Spleen (tissue), 11 donors: ENCODE results near the gene TOP1. TPM values are rescaled to one million over a fixed set of nuclear protein-coding genes. Genes with fewer than 3 reads are reported as not detected.

Experiments
- DNase-seq: peaks from one replicate; pipeline ENCODE4 v3.0.0-alpha.2; 2020
- H3K27ac ChIP-seq, 8 donors: fragments of 200-600 bp; sonication (generic) in 7 of 8; 1 replicate in 4 of 8; 2 replicates in 4 of 8; pipeline versions ENCODE4 v1.5.0 to v1.8.0; 2016 to 2021; ENCODE audit warnings: inconsistent platforms in 4 of 8, mild to moderate bottlenecking in 4 of 8, moderate library complexity in 1 of 8
- H3K27me3 ChIP-seq, 7 donors: fragments of 200-600 bp; sonication (generic) in 6 of 7; replicated peaks in 1 of 7; 1 replicate in 4 of 7; 2 replicates in 3 of 7; pipeline versions ENCODE4 v1.5.0 to v1.8.0; 2016 to 2021; ENCODE audit warnings: inconsistent platforms in 3 of 7, mild to moderate bottlenecking in 1 of 7
- H3K36me3 ChIP-seq, 6 donors: fragments of 200-600 bp; sonication (generic) in 5 of 6; 1 replicate in 4 of 6; 2 replicates in 2 of 6; pipeline versions ENCODE4 v1.5.0 to v1.8.0; 2016 to 2021; ENCODE audit warnings: inconsistent platforms in 2 of 6
- H3K4me1 ChIP-seq, 6 donors: fragments of 200-600 bp; sonication (generic) in 5 of 6; 1 replicate in 3 of 6; 2 replicates in 3 of 6; pipeline versions ENCODE4 v1.5.0 to v1.8.0; 2016 to 2021; ENCODE audit warnings: inconsistent platforms in 3 of 6
- H3K4me3 ChIP-seq, 8 donors: fragments of 200-600 bp; sonication (generic) in 7 of 8; 1 replicate in 4 of 8; 2 replicates in 4 of 8; pipeline versions ENCODE4 v1.5.0 to v1.8.0; 2016 to 2021; ENCODE audit warnings: inconsistent platforms in 4 of 8, mild to moderate bottlenecking in 4 of 8, moderate library complexity in 2 of 8
- H3K9me3 ChIP-seq, 8 donors: fragments of 200-600 bp; sonication (generic) in 7 of 8; 1 replicate in 4 of 8; 2 replicates in 4 of 8; pipeline versions ENCODE4 v1.5.0 to v1.8.0; 2016 to 2021; ENCODE audit warnings: inconsistent platforms in 4 of 8
- CTCF ChIP-seq, 11 experiments: fragments of 200-600 bp in 7 of 11; fragments of 450-650 bp in 4 of 11; sonication (generic) in 4 of 11; IDR thresholded peaks in 8 of 11; conservative IDR thresholded peaks in 3 of 11; 1 replicate in 7 of 11; 2 replicates in 4 of 11; pipeline versions ENCODE4 v1.4.0 to v1.8.0; 2016 to 2021; ENCODE audit warnings: antibody characterized with exemption in 11 of 11, inconsistent platforms in 4 of 11, mild to moderate bottlenecking in 1 of 11
- POLR2A ChIP-seq, 3 donors: fragments of 450-650 bp; IDR thresholded peaks; one replicate each; pipeline ENCODE4 v1.5.1; 2017; ENCODE audit warnings: antibody characterized with exemption in 3 of 3, mild to moderate bottlenecking in 1 of 3
- POLR2AphosphoS5 ChIP-seq, 3 donors: sonication (generic); formaldehyde crosslinking; IDR thresholded peaks; one replicate each; pipeline ENCODE4 v1.5.1; 2017; ENCODE audit warnings: antibody characterized with exemption in 3 of 3
- WGBS, 5 donors: extraction: QIAGEN DNeasy Blood & Tissue Kit in 3 of 5; methylation state at CpG; one replicate each; pipeline versions ENCODE4 v1.1.5 to v1.1.7; 2013 to 2018; 5-methylcytosine and 5-hydroxymethylcytosine counted together
- intact Hi-C: fragments of 100-400 bp; cut with DNase I; formaldehyde crosslinking; loops from one replicate; pipeline ENCODE4 v1.15.0; 2023; ENCODE audit warnings: low total_unique reads
- polyA plus RNA-seq, 3 donors: library from polyadenylated mRNA; stranded (reverse); fragments of 200-250 nt; gene quantifications; one replicate each; pipeline ENCODE4 v1.2.1, GENCODE V29; 2013
- total RNA-seq, 7 donors: library from RNA; depleted of rRNA in 3 of 7; stranded (reverse); fragments of >200 nt in 3 of 7; fragmentation: NEBNext Ultra II Directional in 4 of 7; extraction: Animal tissue kit (Norgen Biotek cat#: 25700) in 4 of 7; gene quantifications; one replicate each; pipeline versions ENCODE4 v1.1.0 to v1.2.1, GENCODE V29; 2016 to 2021
- donor health status: healthy with polysubstance abuse.
- donor health status: DM: no; HTN: no; CAD: no; lungs with moderate emphysema.
- donor health status: DM: no; HTN: no; CAD: no.
- donor health status: Bipolar disorder and iron deficiency.
- donor health status: healthy.
- donor health status: DM: no; HTN: no; CAD: no.
- donor health status: DM: yes; HTN: yes; CAD: no.

Gene TOP1
- total and polyA plus RNA-seq, 10 donors, result 20.7 to 74.6 (median 44.8) TPM

- H3K27me3 ChIP-seq, result no peaks in the 10 kb centered on the region
- peaks cover 0 to 79% (median 25%) of the 10 kb centered on the region in 6 donors for H3K36me3 ChIP-seq
- intact Hi-C loops, result no loop called here
- H3K27ac ChIP-seq, result no peak overlapping the region
- no peaks in the 10 kb centered on the region for H3K9me3 ChIP-seq
- TF ChIP-seq POLR2AphosphoS5 (IDR thresholded peaks at IDR 0.05), result no peak
- TF ChIP-seq CTCF (IDR thresholded peaks at IDR 0.05 in 8 of 11, conservative IDR thresholded peaks at IDR 0.05 in 3 of 11), result no peak
- TF ChIP-seq POLR2A (IDR thresholded peaks at IDR 0.05), result no peak
- H3K4me1 ChIP-seq, result peaks cover 0 to 82% (median 25%) of the 10 kb centered on the region in 6 donors
- H3K4me3 ChIP-seq, result no peak overlapping the region
- 61 to 77% (median 66%) methylated on average over 1 of the region's 1 CpG for WGBS, 5 donors
- DNase-seq, result no peak
These were observed 35.8 kb downstream of the TOP1 start for GRCh38 chr20:41064377-41064776.

- intact Hi-C loops, result no loop called here
- Histone ChIP-seq H3K9me3 (no peaks in the 10 kb centered on the region), H3K4me3 (no peak overlapping the region), H3K4me1 (peaks cover 0 to 80% (median 32%) of the 10 kb centered on the region in 6 donors), H3K27me3 (no peaks in the 10 kb centered on the region), H3K27ac (no peak overlapping the region), H3K36me3 (peaks cover 0 to 88% (median 25%) of the 10 kb centered on the region in 6 donors)
- WGBS, 5 donors, result 80 to 91% (median 85%) methylated on average over 3 of the region's 3 CpGs
- no peak for DNase-seq
- TF ChIP-seq CTCF (IDR thresholded peaks at IDR 0.05 in 8 of 11, conservative IDR thresholded peaks at IDR 0.05 in 3 of 11) (no peak), POLR2A (IDR thresholded peaks at IDR 0.05) (no peak)
These were observed 37.1 kb downstream of the TOP1 start for GRCh38 chr20:41065716-41066115.

- H3K4me1 ChIP-seq, result peaks cover 15 to 80% (median 51%) of the 10 kb centered on the region in 6 donors
- no peak for DNase-seq
These were observed 40.2 kb downstream of the TOP1 start for GRCh38 chr20:41068806-41069205.

More at GRCh38 chr20:41068806-41069205, 40.2 kb downstream of the TOP1 start:
- no peak overlapping the region for H3K27ac ChIP-seq
- H3K27me3 ChIP-seq, result no peaks in the 10 kb centered on the region
- TF ChIP-seq POLR2AphosphoS5 (IDR thresholded peaks at IDR 0.05), result no peak
- no peak for TF ChIP-seq POLR2A (IDR thresholded peaks at IDR 0.05)
- TF ChIP-seq CTCF (IDR thresholded peaks at IDR 0.05 in 8 of 11, conservative IDR thresholded peaks at IDR 0.05 in 3 of 11), result no peak
- no peaks in the 10 kb centered on the region for H3K9me3 ChIP-seq
- no peak overlapping the region for H3K4me3 ChIP-seq
- H3K36me3 ChIP-seq, result peaks cover 0 to 63% (median 13%) of the 10 kb centered on the region in 6 donors
- intact Hi-C loops, result no loop called here
- 92 to 99% (median 97%) methylated on average over 3 of the region's 3 CpGs for WGBS, 5 donors
